ENCODE data around the gene ATP2B2.

The ATP2B2 gene

DNA sequence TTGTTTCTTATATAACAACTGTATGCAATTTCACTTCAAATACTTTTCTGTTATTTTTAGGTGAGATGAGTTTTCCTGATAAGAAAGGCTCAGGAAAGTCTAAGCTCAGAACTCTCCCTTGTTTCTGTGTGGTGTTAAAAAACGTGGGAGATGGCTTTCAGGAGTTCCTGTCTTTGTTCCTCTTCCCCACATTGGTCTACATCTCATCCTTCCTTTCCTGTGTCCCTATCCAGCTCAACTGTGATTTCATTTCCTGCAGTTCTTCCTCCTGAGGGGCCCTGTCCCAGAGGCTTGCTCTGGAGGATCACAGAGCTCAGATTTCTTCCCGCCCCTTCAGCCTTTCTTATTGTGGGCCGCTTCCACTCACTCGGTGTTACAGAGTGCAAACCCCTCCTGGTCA, 195.7 kb downstream of the ATP2B2 start:
- Histone ChIP-seq H3K4me1 (ENCODE audit: insufficient read depth, low read length, poor library complexity, severe bottlenecking) (no peaks in the 10 kb centered on the region), H3K9me3 (ENCODE audit: insufficient read depth, low read depth, low read length) (no peaks in the 10 kb centered on the region), H2AFZ (ENCODE audit: low read length) (no peak overlapping the region), H3K4me2 (ENCODE audit: low read depth, low read length, poor library complexity, severe bottlenecking) (no peak overlapping the region), H4K20me1 (ENCODE audit: insufficient read depth, low read length, poor library complexity, severe bottlenecking) (no peaks in the 10 kb centered on the region), H3K9ac (ENCODE audit: low read depth, low read length, poor library complexity, severe bottlenecking) (no peak overlapping the region), H3K4me3 (ENCODE audit: low read length, poor library complexity, severe bottlenecking) (no peak overlapping the region), H3K36me3 (ENCODE audit: insufficient read depth, low read length) (peaks cover 88% of the 10 kb centered on the region; the same call in 1 of the 2 replicates), H3F3A (ENCODE audit: low read depth) (no peaks in the 10 kb centered on the region), H3K9me2 (replicated peaks; ENCODE audit: low read depth, low read length) (no peaks in the 10 kb centered on the region), H3K79me2 (ENCODE audit: insufficient read depth, low read length) (no peaks in the 10 kb centered on the region), H3K27me3 (ENCODE audit: insufficient read depth, low read length, poor library complexity, severe bottlenecking) (no peaks in the 10 kb centered on the region)
- TF ChIP-seq, protein P1, sequence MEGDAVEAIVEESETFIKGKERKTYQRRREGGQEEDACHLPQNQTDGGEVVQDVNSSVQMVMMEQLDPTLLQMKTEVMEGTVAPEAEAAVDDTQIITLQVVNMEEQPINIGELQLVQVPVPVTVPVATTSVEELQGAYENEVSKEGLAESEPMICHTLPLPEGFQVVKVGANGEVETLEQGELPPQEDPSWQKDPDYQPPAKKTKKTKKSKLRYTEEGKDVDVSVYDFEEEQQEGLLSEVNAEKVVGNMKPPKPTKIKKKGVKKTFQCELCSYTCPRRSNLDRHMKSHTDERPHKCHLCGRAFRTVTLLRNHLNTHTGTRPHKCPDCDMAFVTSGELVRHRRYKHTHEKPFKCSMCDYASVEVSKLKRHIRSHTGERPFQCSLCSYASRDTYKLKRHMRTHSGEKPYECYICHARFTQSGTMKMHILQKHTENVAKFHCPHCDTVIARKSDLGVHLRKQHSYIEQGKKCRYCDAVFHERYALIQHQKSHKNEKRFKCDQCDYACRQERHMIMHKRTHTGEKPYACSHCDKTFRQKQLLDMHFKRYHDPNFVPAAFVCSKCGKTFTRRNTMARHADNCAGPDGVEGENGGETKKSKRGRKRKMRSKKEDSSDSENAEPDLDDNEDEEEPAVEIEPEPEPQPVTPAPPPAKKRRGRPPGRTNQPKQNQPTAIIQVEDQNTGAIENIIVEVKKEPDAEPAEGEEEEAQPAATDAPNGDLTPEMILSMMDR (conservative IDR thresholded peaks at IDR 0.05; ENCODE audit: low read length) = no peak
- TF ChIP-seq EZH2phosphoT487 (IDR thresholded peaks at IDR 0.05; ENCODE audit: borderline replicate concordance) = no peak

DNA sequence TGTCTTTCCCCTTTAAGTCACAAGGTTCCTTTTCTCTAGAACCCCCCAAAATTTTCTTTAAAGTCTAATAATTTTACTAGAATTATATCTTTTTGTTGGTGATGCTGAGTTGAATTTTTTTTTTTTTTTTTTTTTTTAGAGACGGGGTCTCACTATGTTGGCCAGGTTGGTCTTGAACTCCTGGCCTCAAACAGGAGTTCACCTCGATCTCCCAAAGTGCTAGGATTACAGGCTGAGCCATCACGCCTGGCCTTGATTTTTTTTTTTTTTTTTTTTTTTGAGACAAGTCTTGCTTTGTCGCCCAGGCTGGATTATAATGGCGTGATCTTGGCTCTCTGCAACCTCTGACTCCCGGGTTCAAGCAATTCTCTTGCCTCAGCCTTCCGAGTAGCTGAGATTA, 196.7 kb downstream of the ATP2B2 start:
- no peaks in the 10 kb centered on the region for H3K4me1 ChIP-seq (ENCODE audit: insufficient read depth, low read length, poor library complexity, severe bottlenecking)
- no peaks in the 10 kb centered on the region for H4K20me1 ChIP-seq (ENCODE audit: insufficient read depth, low read length, poor library complexity, severe bottlenecking)
- H3K9me2 ChIP-seq (replicated peaks; ENCODE audit: low read depth, low read length) = no peaks in the 10 kb centered on the region
- H3K9ac ChIP-seq (ENCODE audit: low read depth, low read length, poor library complexity, severe bottlenecking) = no peak overlapping the region
- H3K4me3 ChIP-seq (ENCODE audit: low read length, poor library complexity, severe bottlenecking) = no peak overlapping the region
- H3K9me3 ChIP-seq (ENCODE audit: insufficient read depth, low read depth, low read length) = no peaks in the 10 kb centered on the region
- no peak overlapping the region for H3K4me2 ChIP-seq (ENCODE audit: low read depth, low read length, poor library complexity, severe bottlenecking)
- no peaks in the 10 kb centered on the region for H3K27me3 ChIP-seq (ENCODE audit: insufficient read depth, low read length, poor library complexity, severe bottlenecking)
- no peak overlapping the region for H2AFZ ChIP-seq (ENCODE audit: low read length)
- H3K79me2 ChIP-seq (ENCODE audit: insufficient read depth, low read length) = no peaks in the 10 kb centered on the region
- no peaks in the 10 kb centered on the region for H3F3A ChIP-seq (ENCODE audit: low read depth)
- H3K36me3 ChIP-seq (ENCODE audit: insufficient read depth, low read length) = peaks cover 90% of the 10 kb centered on the region; the same call in 1 of the 2 replicates
- TF ChIP-seq, protein P1 (conservative IDR thresholded peaks at IDR 0.05; ENCODE audit: low read length) = no peak
- no peak for TF ChIP-seq EZH2phosphoT487 (IDR thresholded peaks at IDR 0.05; ENCODE audit: borderline replicate concordance)

DNA sequence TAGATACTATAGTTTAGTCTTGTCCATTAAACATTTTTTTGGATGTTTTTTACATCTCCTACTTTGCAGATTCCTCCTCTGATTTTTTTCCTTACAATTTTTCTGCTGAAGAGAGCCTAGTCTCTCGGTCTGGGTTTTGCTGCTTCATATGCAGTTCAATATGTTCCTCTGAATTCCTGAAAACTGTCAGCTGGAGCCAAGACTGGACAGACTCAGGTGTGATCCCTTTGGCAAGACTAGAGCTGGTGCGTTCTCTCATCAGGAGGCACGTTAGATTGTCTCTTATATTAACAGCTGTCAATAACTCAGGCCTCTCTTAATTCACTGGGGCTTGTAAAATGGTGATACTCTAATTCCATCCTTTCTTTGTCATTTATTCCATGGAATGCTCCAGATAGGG, 199.2 kb downstream of the ATP2B2 start:
- Histone ChIP-seq H3F3A (ENCODE audit: low read depth) (no peaks in the 10 kb centered on the region), H3K4me1 (ENCODE audit: insufficient read depth, low read length, poor library complexity, severe bottlenecking) (no peaks in the 10 kb centered on the region), H3K36me3 (ENCODE audit: insufficient read depth, low read length) (peaks cover 88% of the 10 kb centered on the region; the same call in 1 of the 2 replicates), H2AFZ (ENCODE audit: low read length) (no peak overlapping the region), H3K9me3 (ENCODE audit: insufficient read depth, low read depth, low read length) (no peaks in the 10 kb centered on the region), H4K20me1 (ENCODE audit: insufficient read depth, low read length, poor library complexity, severe bottlenecking) (no peaks in the 10 kb centered on the region), H3K9me2 (replicated peaks; ENCODE audit: low read depth, low read length) (no peaks in the 10 kb centered on the region), H3K9ac (ENCODE audit: low read depth, low read length, poor library complexity, severe bottlenecking) (no peak overlapping the region), H3K27me3 (ENCODE audit: insufficient read depth, low read length, poor library complexity, severe bottlenecking) (no peaks in the 10 kb centered on the region), H3K4me3 (ENCODE audit: low read length, poor library complexity, severe bottlenecking) (no peak overlapping the region), H3K79me2 (ENCODE audit: insufficient read depth, low read length) (no peaks in the 10 kb centered on the region), H3K4me2 (ENCODE audit: low read depth, low read length, poor library complexity, severe bottlenecking) (no peak overlapping the region)
- TF ChIP-seq, protein P1 (conservative IDR thresholded peaks at IDR 0.05; ENCODE audit: low read length) = no peak
- no peak for TF ChIP-seq EZH2phosphoT487 (IDR thresholded peaks at IDR 0.05; ENCODE audit: borderline replicate concordance)

Measured in Loucy (cell line).